ENCODE measurements around the gene DDX18.

DDX18 gene

GRCh38 chr2:117834992-117835391, 20.5 kb downstream of the DDX18 start:
- no peak for DNase-seq (ENCODE audit: low read depth in 2 of 2)

- peak; percentile 13 to 15 for DNase-seq (ENCODE audit: low read depth in 2 of 2)
These were observed 21.7 kb downstream of the DDX18 start for GRCh38 chr2:117835990-117836760.

- DNase-seq (ENCODE audit: low read depth in 2 of 2): no peak
These were observed 30.8 kb downstream of the DDX18 start for GRCh38 chr2:117845304-117845703.

- no peak for DNase-seq (ENCODE audit: low read depth in 2 of 2)
These were observed 35.5 kb downstream of the DDX18 start for GRCh38 chr2:117850015-117850414.

GRCh38 chr2:117850461-117850860, 36.0 kb downstream of the DDX18 start:
- no peak for DNase-seq (ENCODE audit: low read depth in 2 of 2)

- no peak for DNase-seq (ENCODE audit: low read depth in 2 of 2)
These were observed 37.5 kb downstream of the DDX18 start for GRCh38 chr2:117851969-117852368.

- DNase-seq (ENCODE audit: low read depth in 2 of 2): no peak
These were observed 38.8 kb downstream of the DDX18 start for GRCh38 chr2:117853316-117853715.

- no peak for DNase-seq (ENCODE audit: low read depth in 2 of 2)
These were observed 39.4 kb downstream of the DDX18 start for GRCh38 chr2:117853873-117854272.

GRCh38 chr2:117854610-117855009, 40.1 kb downstream of the DDX18 start:
- DNase-seq (ENCODE audit: low read depth in 2 of 2): no peak

- no peak for DNase-seq (ENCODE audit: low read depth in 2 of 2)
These were observed 41.4 kb downstream of the DDX18 start for GRCh38 chr2:117855886-117856285.

GRCh38 chr2:117856415-117857210, 42.1 kb downstream of the DDX18 start:
- DNase-seq (ENCODE audit: low read depth in 2 of 2): no peak

GRCh38 chr2:117858336-117858735, 43.8 kb downstream of the DDX18 start:
- DNase-seq (ENCODE audit: low read depth in 2 of 2): no peak

GRCh38 chr2:117858892-117859531, 44.5 kb downstream of the DDX18 start:
- no peak for DNase-seq (ENCODE audit: low read depth in 2 of 2)

GRCh38 chr2:117859532-117859911, 45.0 kb downstream of the DDX18 start:
- DNase-seq (ENCODE audit: low read depth in 2 of 2): no peak

GRCh38 chr2:117859924-117860647, 45.6 kb downstream of the DDX18 start:
- no peak for DNase-seq (ENCODE audit: low read depth in 2 of 2)

- DNase-seq (ENCODE audit: low read depth in 2 of 2): no peak
These were observed 48.0 kb downstream of the DDX18 start for GRCh38 chr2:117862459-117862858.

GRCh38 chr2:117875786-117876185, 61.3 kb downstream of the DDX18 start:
- DNase-seq (ENCODE audit: low read depth in 2 of 2): no peak

- no peak for DNase-seq (ENCODE audit: low read depth in 2 of 2)
These were observed 64.5 kb downstream of the DDX18 start for GRCh38 chr2:117879003-117879402.
